ENCODE measurements around the gene RNF227. TPM values are rescaled to one million over a fixed set of nuclear protein-coding genes. Genes with fewer than 3 reads are reported as not detected.
A peak's percentile ranks its signal among the peaks of the same experiment; 100 is the strongest.

Gene RNF227
- total RNA-seq, 1 donor from 2014 or later, result 4.0 TPM

DNA sequence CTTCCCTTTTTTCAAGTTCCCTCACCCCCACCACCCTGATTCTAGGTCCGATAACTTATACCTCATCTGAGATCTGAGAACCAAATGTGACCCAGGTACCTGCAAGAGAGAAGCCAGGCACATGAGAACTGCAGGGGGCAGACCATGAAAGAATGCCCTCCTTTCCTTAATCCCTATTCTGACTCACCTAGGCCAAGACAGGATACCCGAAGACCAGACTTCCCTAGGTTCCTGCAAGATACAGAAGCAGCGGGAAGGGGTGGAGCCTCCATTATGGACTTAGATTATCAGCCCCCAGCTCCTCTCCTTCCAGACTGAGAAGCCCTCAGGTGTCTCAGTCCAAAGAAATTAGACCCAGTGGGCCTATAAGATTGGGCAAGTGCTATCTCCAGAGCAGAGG is 11.5 kb upstream of the RNF227 start:
- Mint-ChIP-seq H3K4me3 (peak overlapping the region; percentile 66), H3K36me3 (ENCODE audit: low read depth) (peaks cover 4% of the 10 kb centered on the region), H3K27ac (ENCODE audit: unreplicated experiment) (no peak overlapping the region), H3K4me1 (peaks cover 28% of the 10 kb centered on the region), H3K27me3 (ENCODE audit: low read depth) (peaks cover 11% of the 10 kb centered on the region), H3K9me3 (no peaks in the 10 kb centered on the region)
- no peak for DNase-seq (ENCODE audit: low read depth, low spot score)
- TF ChIP-seq, protein P1, sequence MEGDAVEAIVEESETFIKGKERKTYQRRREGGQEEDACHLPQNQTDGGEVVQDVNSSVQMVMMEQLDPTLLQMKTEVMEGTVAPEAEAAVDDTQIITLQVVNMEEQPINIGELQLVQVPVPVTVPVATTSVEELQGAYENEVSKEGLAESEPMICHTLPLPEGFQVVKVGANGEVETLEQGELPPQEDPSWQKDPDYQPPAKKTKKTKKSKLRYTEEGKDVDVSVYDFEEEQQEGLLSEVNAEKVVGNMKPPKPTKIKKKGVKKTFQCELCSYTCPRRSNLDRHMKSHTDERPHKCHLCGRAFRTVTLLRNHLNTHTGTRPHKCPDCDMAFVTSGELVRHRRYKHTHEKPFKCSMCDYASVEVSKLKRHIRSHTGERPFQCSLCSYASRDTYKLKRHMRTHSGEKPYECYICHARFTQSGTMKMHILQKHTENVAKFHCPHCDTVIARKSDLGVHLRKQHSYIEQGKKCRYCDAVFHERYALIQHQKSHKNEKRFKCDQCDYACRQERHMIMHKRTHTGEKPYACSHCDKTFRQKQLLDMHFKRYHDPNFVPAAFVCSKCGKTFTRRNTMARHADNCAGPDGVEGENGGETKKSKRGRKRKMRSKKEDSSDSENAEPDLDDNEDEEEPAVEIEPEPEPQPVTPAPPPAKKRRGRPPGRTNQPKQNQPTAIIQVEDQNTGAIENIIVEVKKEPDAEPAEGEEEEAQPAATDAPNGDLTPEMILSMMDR (conservative IDR thresholded peaks at IDR 0.05), result no peak

DNA sequence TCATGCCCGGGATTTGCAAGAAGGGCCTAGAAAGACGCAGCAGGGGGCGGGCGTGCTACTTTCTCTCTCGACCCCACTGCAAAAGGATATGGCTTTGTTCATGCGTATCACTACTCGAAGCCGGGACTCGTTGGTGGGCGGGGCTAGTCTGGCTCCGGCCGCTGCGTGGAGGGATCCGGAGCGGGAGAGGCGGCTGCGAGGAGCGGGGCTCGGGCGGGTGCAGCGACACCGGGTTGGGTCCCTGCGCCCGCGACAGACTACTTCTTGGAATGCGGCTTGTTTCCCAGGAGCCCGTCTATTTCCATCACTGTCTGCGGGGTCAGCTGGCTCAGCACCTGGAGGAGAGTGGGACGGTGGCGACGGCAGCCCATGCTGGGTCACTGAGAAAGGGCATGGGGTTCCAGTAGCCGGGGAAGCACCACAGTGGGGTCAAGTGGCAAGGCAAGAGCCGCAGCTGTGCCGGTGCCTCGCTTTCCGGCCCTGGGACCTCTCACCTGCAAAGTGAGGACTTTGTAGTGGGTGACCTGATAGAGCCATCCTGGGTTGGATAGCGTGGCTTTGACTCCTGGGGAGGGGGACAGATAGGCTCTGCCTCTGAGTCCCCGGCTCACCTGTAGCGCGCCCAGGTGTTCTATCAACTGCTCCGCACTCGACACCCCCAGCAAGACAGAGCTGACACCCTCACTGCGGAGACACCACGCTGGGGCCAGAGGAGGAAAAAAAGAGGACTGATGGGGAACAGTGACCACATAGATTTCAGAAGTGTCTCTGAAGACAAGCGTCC is 6.9 kb upstream of the RNF227 start:
- peak overlapping the region; percentile 73 for H3K4me3 Mint-ChIP-seq
- H3K36me3 Mint-ChIP-seq (ENCODE audit: low read depth), result peaks cover 8% of the 10 kb centered on the region
- peaks cover 5% of the 10 kb centered on the region for H3K27me3 Mint-ChIP-seq (ENCODE audit: low read depth)
- peaks cover 7% of the 10 kb centered on the region for H3K4me1 Mint-ChIP-seq
- TF ChIP-seq, protein P1 (conservative IDR thresholded peaks at IDR 0.05), result no peak
- no peaks in the 10 kb centered on the region for H3K9me3 Mint-ChIP-seq
- H3K27ac Mint-ChIP-seq (ENCODE audit: unreplicated experiment), result peak overlapping the region; percentile 84
- peak; percentile 80 for DNase-seq (ENCODE audit: low read depth, low spot score)

DNA sequence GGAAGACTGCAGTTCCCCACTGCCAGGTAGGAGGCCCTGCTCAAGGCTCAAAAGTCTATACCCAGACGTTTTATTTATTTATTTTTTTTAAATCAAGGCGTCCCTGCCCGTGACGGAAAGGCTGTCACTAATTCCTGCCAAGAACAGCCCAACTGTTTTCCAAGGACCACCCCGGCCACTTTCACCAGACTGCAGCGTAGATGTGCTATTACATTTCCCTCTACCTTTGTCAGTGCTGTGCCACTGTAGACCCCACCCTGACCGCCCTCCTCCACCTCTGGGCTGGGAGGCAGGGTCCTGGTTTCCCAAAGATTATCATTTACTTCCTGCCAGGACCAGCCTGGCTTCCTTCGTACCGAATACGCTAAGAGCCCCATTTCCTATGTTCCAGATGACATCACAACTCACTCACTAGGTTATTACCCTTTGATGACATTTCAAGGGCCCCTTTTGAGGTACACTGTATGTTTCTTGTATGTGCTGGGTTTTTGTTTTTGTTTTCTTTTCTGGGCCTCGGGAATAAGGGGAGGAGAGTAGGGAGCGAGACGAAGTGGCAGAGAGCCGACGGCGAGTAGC is 6.3 kb upstream of the RNF227 start:
- DNase-seq (ENCODE audit: low read depth, low spot score), result no peak
- Mint-ChIP-seq H3K4me3 (peak overlapping the region; percentile 73), H3K9me3 (no peaks in the 10 kb centered on the region), H3K36me3 (ENCODE audit: low read depth) (peaks cover 8% of the 10 kb centered on the region), H3K4me1 (peaks cover 7% of the 10 kb centered on the region), H3K27me3 (ENCODE audit: low read depth) (peaks cover 1% of the 10 kb centered on the region), H3K27ac (ENCODE audit: unreplicated experiment) (peak overlapping the region; percentile 84)
- TF ChIP-seq, protein P1 (conservative IDR thresholded peaks at IDR 0.05), result no peak

DNA sequence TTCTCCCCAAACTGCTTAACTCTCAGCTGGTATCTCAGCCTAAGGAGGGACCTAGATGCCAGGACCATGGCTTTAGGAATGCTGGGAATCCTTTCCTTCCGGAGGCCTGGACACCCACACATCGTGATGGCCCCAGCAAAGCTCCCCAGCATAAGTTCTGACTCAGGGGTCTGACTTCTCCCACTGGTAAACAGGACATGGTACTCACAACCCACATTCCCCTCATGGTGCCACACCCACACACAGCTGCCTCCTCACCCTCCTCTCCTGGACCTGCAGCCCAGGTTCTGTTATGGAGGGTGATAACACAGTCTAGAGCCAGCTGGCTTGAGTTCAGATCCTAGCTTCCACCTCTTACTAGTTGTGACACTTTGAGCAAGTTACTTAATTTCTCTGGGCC is 719 bp upstream of the RNF227 start:
- Mint-ChIP-seq H3K27ac (ENCODE audit: unreplicated experiment) (no peak overlapping the region), H3K4me1 (peaks cover 25% of the 10 kb centered on the region), H3K4me3 (peak overlapping the region; percentile 80), H3K27me3 (ENCODE audit: low read depth) (peaks cover 7% of the 10 kb centered on the region), H3K36me3 (ENCODE audit: low read depth) (peaks cover 2% of the 10 kb centered on the region), H3K9me3 (peaks cover 3% of the 10 kb centered on the region)
- DNase-seq (ENCODE audit: low read depth, low spot score), result no peak
- TF ChIP-seq, protein P1 (conservative IDR thresholded peaks at IDR 0.05), result no peak

DNA sequence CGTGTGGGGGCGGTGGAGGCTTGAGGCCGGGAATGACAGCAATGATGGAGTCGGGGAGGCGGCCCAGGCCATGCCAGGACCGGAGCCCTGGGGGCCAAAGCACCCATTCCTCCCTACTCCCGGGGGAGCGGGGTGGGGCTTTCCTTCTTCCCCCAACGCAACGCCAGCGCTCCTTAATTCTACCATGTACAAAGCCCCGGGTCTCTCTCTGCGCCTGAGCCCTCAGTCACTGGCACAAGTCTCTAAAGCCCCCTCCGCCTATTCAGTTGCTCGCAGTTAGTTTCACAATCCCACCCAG is 245 bp upstream of the RNF227 start:
- H3K27ac Mint-ChIP-seq (ENCODE audit: unreplicated experiment), result no peak overlapping the region
- peaks cover 3% of the 10 kb centered on the region for H3K9me3 Mint-ChIP-seq
- TF ChIP-seq, protein P1 (conservative IDR thresholded peaks at IDR 0.05), result no peak
- H3K4me1 Mint-ChIP-seq, result peaks cover 25% of the 10 kb centered on the region
- DNase-seq (ENCODE audit: low read depth, low spot score), result no peak
- H3K4me3 Mint-ChIP-seq, result peak overlapping the region; percentile 80
- H3K27me3 Mint-ChIP-seq (ENCODE audit: low read depth), result peaks cover 7% of the 10 kb centered on the region
- H3K36me3 Mint-ChIP-seq (ENCODE audit: low read depth), result peaks cover 2% of the 10 kb centered on the region

Data from neural crest cell (in vitro differentiated cells).